ENCODE data around the gene TRIM24.

- TF ChIP-seq POLR2A (IDR thresholded peaks at IDR 0.05; ENCODE audit: low read length) (no peak), GATA1 (IDR thresholded peaks at IDR 0.05; ENCODE audit: low read depth, low read length) (no peak)
These were observed 150.7 kb downstream of the TRIM24 start for GRCh38 chr7:138610671-138611170.
